Fibroblast of mammary gland (primary cell): ENCODE results near the gene EVX1.

Experiments
- DNase-seq: peaks from one replicate; pipeline ENCODE4 v3.0.0-alpha.2; 2010; ENCODE audit warnings: low read depth
- H3K4me3 ChIP-seq: 2 replicates; pipeline ENCODE4 v1.5.1; 2011; ENCODE audit warnings: low read depth, mild to moderate bottlenecking, low read length, moderate library complexity; ENCODE audit not compliant: control insufficient read depth
- CTCF ChIP-seq: conservative IDR thresholded peaks from 2 replicates; pipeline ENCODE4 v1.5.1; 2011; ENCODE audit warnings: low read depth, low read length, inconsistent platforms; ENCODE audit not compliant: control insufficient read depth, insufficient read depth

Gene EVX1

GRCh38 chr7:27251652-27252590 lies 9.3 kb downstream of the EVX1 start:
- DNase-seq: no peak
- no peak for TF ChIP-seq CTCF
- no peak overlapping the region for H3K4me3 ChIP-seq

- DNase-seq: no peak
- no peak overlapping the region for H3K4me3 ChIP-seq
- TF ChIP-seq CTCF: no peak
These were observed 12.0 kb downstream of the EVX1 start for GRCh38 chr7:27254625-27255024.

GRCh38 chr7:27260211-27260610 lies 17.6 kb downstream of the EVX1 start:
- H3K4me3 ChIP-seq: no peak overlapping the region
- no peak for DNase-seq
- no peak for TF ChIP-seq CTCF

GRCh38 chr7:27262121-27262520 lies 19.5 kb downstream of the EVX1 start:
- DNase-seq: peak; percentile 29
- no peak for TF ChIP-seq CTCF
- no peak overlapping the region for H3K4me3 ChIP-seq

- no peak for DNase-seq
- H3K4me3 ChIP-seq: no peak overlapping the region
- TF ChIP-seq CTCF: no peak
These were observed 21.2 kb downstream of the EVX1 start for GRCh38 chr7:27263781-27264180.

- no peak for TF ChIP-seq CTCF
- no peak for DNase-seq
- no peak overlapping the region for H3K4me3 ChIP-seq
These were observed 26.9 kb downstream of the EVX1 start for GRCh38 chr7:27269455-27269854.

GRCh38 chr7:27271384-27271783 lies 28.8 kb downstream of the EVX1 start:
- DNase-seq: no peak
- no peak for TF ChIP-seq CTCF

More at GRCh38 chr7:27271384-27271783, 28.8 kb downstream of the EVX1 start:
- H3K4me3 ChIP-seq: no peak overlapping the region
